ENCODE data around the gene ETV5.

The ETV5 gene

GRCh38 chr3:186067360-186068242 is 41.3 kb downstream of the ETV5 start:
- DNase-seq (ENCODE audit: low spot score): peak; percentile 21
- TF ChIP-seq CTCF (IDR thresholded peaks at IDR 0.05; ENCODE audit: extremely low read depth, missing control alignments): no peak

GRCh38 chr3:186060222-186060621 is 48.7 kb downstream of the ETV5 start:
- peak; percentile 39 for DNase-seq (ENCODE audit: low spot score)
- TF ChIP-seq CTCF (IDR thresholded peaks at IDR 0.05; ENCODE audit: extremely low read depth, missing control alignments): no peak

GRCh38 chr3:186059192-186059591 is 49.7 kb downstream of the ETV5 start:
- no peak for TF ChIP-seq CTCF (IDR thresholded peaks at IDR 0.05; ENCODE audit: extremely low read depth, missing control alignments)
- DNase-seq (ENCODE audit: low spot score): no peak

GRCh38 chr3:186058225-186058624 is 50.7 kb downstream of the ETV5 start:
- TF ChIP-seq CTCF (IDR thresholded peaks at IDR 0.05; ENCODE audit: extremely low read depth, missing control alignments): no peak
- no peak for DNase-seq (ENCODE audit: low spot score)

GRCh38 chr3:186057594-186057993 is 51.3 kb downstream of the ETV5 start:
- DNase-seq (ENCODE audit: low spot score): no peak

GRCh38 chr3:186054792-186055352 is 54.0 kb downstream of the ETV5 start:
- no peak for TF ChIP-seq CTCF (IDR thresholded peaks at IDR 0.05; ENCODE audit: extremely low read depth, missing control alignments)
- no peak for DNase-seq (ENCODE audit: low spot score)

More at GRCh38 chr3:186057594-186057993, 51.3 kb downstream of the ETV5 start:
- no peak for TF ChIP-seq CTCF (IDR thresholded peaks at IDR 0.05; ENCODE audit: extremely low read depth, missing control alignments)

Measured in GM20000 (cell line).